IMR-90 (cell line): ENCODE results near the gene SLC25A26. TPM values are rescaled to one million over a fixed set of nuclear protein-coding genes. Genes with fewer than 3 reads are reported as not detected.

ENCODE experiments used
- ATAC-seq: fragments of 200-7000 bp; cut with Tn5 transposase; 2 replicates; pipeline ENCODE4 v1.9.1; 2020; ENCODE audit warnings: low read depth, mild to moderate bottlenecking, moderate library complexity
- BruUV-seq: library from RNA; stranded (reverse); fragments of 400-500 nt; replicated peaks from 2 replicates; lab custom pipeline; 2021; lab: Mats Ljungman, UMichigan
- CTCF ChIA-PET: fragments of 300-600 bp; formaldehyde crosslinking; extraction: SDS; loops from one replicate; lab custom pipeline; 2021; ENCODE audit warnings: antibody characterized with exemption; lab: Yijun Ruan, JAX
- POLR2A ChIA-PET: fragments of 300-600 bp; sonication (Branson Sonifier 250); formaldehyde crosslinking; loops from one replicate; lab custom pipeline; 2022; ENCODE audit warnings: antibody characterized with exemption; ENCODE audit not compliant: unreplicated experiment; lab: Charles Lee
- DNase-seq: peaks from one replicate; pipeline ENCODE4 v3.0.0; 2013
- H2AFZ ChIP-seq: replicated peaks from 2 replicates; pipeline ENCODE3; 2013; ENCODE audit warnings: low read length, mild to moderate bottlenecking; ENCODE audit not compliant: poor library complexity
- H2AK5ac ChIP-seq: 2 replicates; pipeline ENCODE4 v1.6.1; 2013; ENCODE audit warnings: low read depth, low read length, inconsistent platforms
- H2AK9ac ChIP-seq: replicated peaks from 2 replicates; pipeline ENCODE3; 2013; ENCODE audit warnings: mild to moderate bottlenecking, low read depth, low read length, moderate library complexity; ENCODE audit not compliant: poor library complexity
- H2BK120ac ChIP-seq: 2 replicates; pipeline ENCODE4 v1.6.1; 2013; ENCODE audit warnings: low read depth, low read length, inconsistent platforms
- H2BK15ac ChIP-seq: 3 replicates; pipeline ENCODE4 v1.6.1; 2013; ENCODE audit warnings: low read depth, low read length, inconsistent platforms
- H2BK20ac ChIP-seq: 2 replicates; pipeline ENCODE4 v1.6.1; 2013; ENCODE audit warnings: low read depth, mild to moderate bottlenecking, inconsistent platforms, low read length, moderate library complexity
- H2BK5ac ChIP-seq: 2 replicates; pipeline ENCODE4 v1.6.1; 2013; ENCODE audit warnings: mild to moderate bottlenecking, low read depth, low read length, inconsistent platforms; ENCODE audit not compliant: poor library complexity, severe bottlenecking
- H3K14ac ChIP-seq: replicated peaks from 2 replicates; pipeline ENCODE4 v1.6.1; 2013; ENCODE audit warnings: low read depth, low read length, inconsistent platforms
- H3K18ac ChIP-seq: 2 replicates; pipeline ENCODE4 v1.6.1; 2013; ENCODE audit warnings: low read depth, low read length, control low read depth
- H3K23ac ChIP-seq: 2 replicates; pipeline ENCODE4 v1.6.1; 2013; ENCODE audit warnings: low read depth, low read length, inconsistent platforms
- H3K27ac ChIP-seq: 2 replicates; pipeline ENCODE4 v1.5.1; 2013; ENCODE audit warnings: mild to moderate bottlenecking, control low read depth, low read length; ENCODE audit not compliant: insufficient read depth
- H3K27me3 ChIP-seq: 2 replicates; pipeline ENCODE4 v1.6.1; 2013; ENCODE audit warnings: low read length; ENCODE audit not compliant: control insufficient read depth, insufficient read depth
- H3K36me3 ChIP-seq: 2 replicates; pipeline ENCODE4 v1.6.1; 2013; ENCODE audit warnings: low read length, mixed read lengths; ENCODE audit not compliant: control insufficient read depth, insufficient read depth
- H3K4ac ChIP-seq: 2 replicates; pipeline ENCODE4 v1.6.1; 2013; ENCODE audit warnings: low read depth, low read length, inconsistent platforms
- H3K4me1 ChIP-seq: 2 replicates; pipeline ENCODE4 v1.6.1; 2013; ENCODE audit warnings: low read length, mixed read lengths; ENCODE audit not compliant: control insufficient read depth, insufficient read depth
- H3K4me2 ChIP-seq: 2 replicates; pipeline ENCODE4 v1.6.1; 2013; ENCODE audit warnings: low read depth, mild to moderate bottlenecking, control low read depth, low read length, moderate library complexity
- H3K4me3 ChIP-seq: 2 replicates; pipeline ENCODE4 v1.5.1; 2013; ENCODE audit warnings: low read depth, mild to moderate bottlenecking, control low read depth, low read length, moderate library complexity; ENCODE audit not compliant: insufficient read depth
- H3K56ac ChIP-seq: 2 replicates; pipeline ENCODE4 v1.6.1; 2013; ENCODE audit warnings: low read length, inconsistent platforms; ENCODE audit not compliant: insufficient read depth; ENCODE audit errors: extremely low read depth
- H3K79me1 ChIP-seq, 2 experiments: 2 replicates each; pipeline ENCODE4 v1.6.1; 2013; ENCODE audit warnings: low read length in 2 of 2, inconsistent platforms in 1 of 2, low read depth in 1 of 2
- H3K9ac ChIP-seq: 2 replicates; pipeline ENCODE4 v1.6.1; 2013; ENCODE audit warnings: low read depth, low read length, control low read depth
- H3K9me1 ChIP-seq: 2 replicates; pipeline ENCODE4 v1.6.1; 2013; ENCODE audit warnings: low read length, inconsistent platforms; ENCODE audit not compliant: insufficient read depth
- H3K9me3 ChIP-seq: 2 replicates; pipeline ENCODE4 v1.6.1; 2013; ENCODE audit warnings: low read length; ENCODE audit not compliant: control insufficient read depth, insufficient read depth
- H4K20me1 ChIP-seq: 2 replicates; pipeline ENCODE4 v1.6.1; 2013; ENCODE audit warnings: low read length, inconsistent platforms; ENCODE audit not compliant: insufficient read depth
- H4K5ac ChIP-seq: 2 replicates; pipeline ENCODE4 v1.6.1; 2013; ENCODE audit warnings: mild to moderate bottlenecking, low read depth, low read length, control low read depth
- H4K8ac ChIP-seq, 2 experiments: 2 replicates each; pipeline ENCODE4 v1.6.1; 2013; ENCODE audit warnings: low read depth in 2 of 2, low read length in 2 of 2, control low read depth in 1 of 2, inconsistent platforms in 1 of 2
- H4K91ac ChIP-seq: 2 replicates; pipeline ENCODE4 v1.6.1; 2013; ENCODE audit warnings: low read depth, low read length, inconsistent platforms; ENCODE audit not compliant: insufficient read depth
- BHLHE40 ChIP-seq: fragments of 150-350 bp; IDR thresholded peaks from 2 replicates; pipeline ENCODE4 v1.6.1; 2016; ENCODE audit warnings: mild to moderate bottlenecking, low read depth, low read length
- MAFK ChIP-seq: IDR thresholded peaks from 2 replicates; pipeline ENCODE4 v1.6.1; 2012; ENCODE audit warnings: low read depth, low read length, improper control_type of control experiment
- RAD21 ChIP-seq: IDR thresholded peaks from 2 replicates; pipeline ENCODE4 v1.6.1; 2012; ENCODE audit warnings: low read length, improper control_type of control experiment
- SMC3 ChIP-seq: fragments of 150-350 bp; IDR thresholded peaks from 2 replicates; pipeline ENCODE4 v1.6.1; 2016; ENCODE audit warnings: low read depth, mild to moderate bottlenecking, antibody characterized with exemption, low read length, moderate library complexity
- dilution Hi-C: fragments of 300-500 bp; cut with HindIII; formaldehyde crosslinking; loops from one replicate; pipeline ENCODE4 v1.14.3; 2018; ENCODE audit warnings: low sequenced_read_pairs; ENCODE audit not compliant: unreplicated experiment
- in situ Hi-C: fragments of 300-500 bp; cut with MboI; formaldehyde crosslinking; loops from 3 replicates; pipeline ENCODE4 v1.14.3; 2019; ENCODE audit warnings: low sequenced_read_pairs, inconsistent platforms, mixed read lengths
- intact Hi-C: fragments of 100-400 bp; cut with micrococcal nuclease; formaldehyde crosslinking; loops from 2 replicates; pipeline ENCODE4 v1.10.0; 2022
- polyA plus RNA-seq, 3 experiments: library from polyadenylated mRNA; depleted of rRNA; stranded (reverse); fragments of >200 nt; gene quantifications; 2 replicates each; pipeline ENCODE4 v1.2.3, GENCODE V29; 2012; ENCODE audit warnings: low replicate concordance in 1 of 3
- total RNA-seq: library from RNA; depleted of rRNA; stranded (reverse); fragments of >200 nt; gene quantifications from 2 replicates; pipeline ENCODE4 v1.2.3, GENCODE V29; 2012
- TF ChIP-seq, protein P1 (sequence below): conservative IDR thresholded peaks from 2 replicates; pipeline ENCODE4 v1.5.1; 2012; ENCODE audit warnings: mild to moderate bottlenecking, low read depth, low read length, improper control_type of control experiment

The SLC25A26 gene
- total and polyA plus RNA-seq, 2 of the 4 experiments (the other 2 are of a cell fraction), result 10.9 to 12.7 TPM

GRCh38 chr3:66196633-66197032, 24.2 kb upstream of the SLC25A26 start:
- H3K4me3 ChIP-seq, result no peak overlapping the region
- no peak overlapping the region for H3K4me2 ChIP-seq
- no peaks in the 10 kb centered on the region for H3K4me1 ChIP-seq
- no peaks in the 10 kb centered on the region for H3K9me3 ChIP-seq
- dilution Hi-C loops, result no loop called here
- no peaks in the 10 kb centered on the region for H3K36me3 ChIP-seq
- intact Hi-C loops, result loop anchor here (1.0 kb wide), 2 partner anchors 411 to 757 kb away; no protein-coding TSS in a partner anchor
- no peak overlapping the region for H2AK9ac ChIP-seq
- no peaks in the 10 kb centered on the region for H3K79me1 ChIP-seq
- ATAC-seq (no peak), DNase-seq (peak; percentile 10)
- no peak overlapping the region for H2AFZ ChIP-seq
- H3K14ac ChIP-seq, result no peak overlapping the region
- no peak overlapping the region for H2BK20ac ChIP-seq
- peaks cover 5% of the 10 kb centered on the region for H3K27me3 ChIP-seq
- ChIA-PET POLR2A (no interaction called here), CTCF (interaction anchor here (0.9 to 1.6 kb wide), 2 partner anchors 275 to 446 kb away, joined by 3 to 4 read pairs; no protein-coding TSS in a partner anchor)
- no peak overlapping the region for H3K4ac ChIP-seq
- no peak overlapping the region for H2AK5ac ChIP-seq
- no peak overlapping the region for H3K27ac ChIP-seq
- in situ Hi-C loops, result loop anchor here (5.0 to 25.0 kb wide), 4 partner anchors 409 to 1659 kb away; no protein-coding TSS in a partner anchor
- H3K9ac ChIP-seq, result no peak overlapping the region
- H4K91ac ChIP-seq, result no peak overlapping the region
- H3K9me1 ChIP-seq, result peaks cover 14% of the 10 kb centered on the region
- BruUV-seq, result no TSS peak
- no peak overlapping the region for H4K8ac ChIP-seq
- TF ChIP-seq MAFK (no peak), RAD21 (peak; percentile 63), SMC3 (peak; percentile 36; the same call in 1 of the 2 replicates), BHLHE40 (no peak)
- TF ChIP-seq, protein P1, sequence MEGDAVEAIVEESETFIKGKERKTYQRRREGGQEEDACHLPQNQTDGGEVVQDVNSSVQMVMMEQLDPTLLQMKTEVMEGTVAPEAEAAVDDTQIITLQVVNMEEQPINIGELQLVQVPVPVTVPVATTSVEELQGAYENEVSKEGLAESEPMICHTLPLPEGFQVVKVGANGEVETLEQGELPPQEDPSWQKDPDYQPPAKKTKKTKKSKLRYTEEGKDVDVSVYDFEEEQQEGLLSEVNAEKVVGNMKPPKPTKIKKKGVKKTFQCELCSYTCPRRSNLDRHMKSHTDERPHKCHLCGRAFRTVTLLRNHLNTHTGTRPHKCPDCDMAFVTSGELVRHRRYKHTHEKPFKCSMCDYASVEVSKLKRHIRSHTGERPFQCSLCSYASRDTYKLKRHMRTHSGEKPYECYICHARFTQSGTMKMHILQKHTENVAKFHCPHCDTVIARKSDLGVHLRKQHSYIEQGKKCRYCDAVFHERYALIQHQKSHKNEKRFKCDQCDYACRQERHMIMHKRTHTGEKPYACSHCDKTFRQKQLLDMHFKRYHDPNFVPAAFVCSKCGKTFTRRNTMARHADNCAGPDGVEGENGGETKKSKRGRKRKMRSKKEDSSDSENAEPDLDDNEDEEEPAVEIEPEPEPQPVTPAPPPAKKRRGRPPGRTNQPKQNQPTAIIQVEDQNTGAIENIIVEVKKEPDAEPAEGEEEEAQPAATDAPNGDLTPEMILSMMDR, result peak; percentile 56
- no peak overlapping the region for H3K56ac ChIP-seq
- H2BK120ac ChIP-seq, result no peak overlapping the region
- H3K23ac ChIP-seq, result no peak overlapping the region
- no peak overlapping the region for H3K18ac ChIP-seq
- H4K20me1 ChIP-seq, result no peaks in the 10 kb centered on the region
- H2BK15ac ChIP-seq, result no peak overlapping the region
- H4K5ac ChIP-seq, result no peak overlapping the region
- no peak overlapping the region for H2BK5ac ChIP-seq
